B cell (primary cell): ENCODE data around the gene HARBI1. TPM values are rescaled to one million over a fixed set of nuclear protein-coding genes. Genes with fewer than 3 reads are reported as not detected.

Experiments used
- ATAC-seq: fragments of 200-7000 bp; cut with Tn5 transposase; one replicate; pipeline ENCODE4 v1.10.0; 2021; ENCODE audit warnings: low read depth, mild to moderate bottlenecking, moderate number of reproducible peaks, moderate library complexity
- CTCF ChIA-PET: fragments of 350-600 bp; sonication (Branson Sonifier 250); formaldehyde crosslinking; loops from one replicate; lab custom pipeline; 2021; ENCODE audit warnings: antibody characterized with exemption, inconsistent platforms; lab: Charles Lee
- POLR2A ChIA-PET: fragments of 350-600 bp; sonication (Branson Sonifier 250); formaldehyde crosslinking; loops from one replicate; lab custom pipeline; 2021; ENCODE audit warnings: antibody characterized with exemption; lab: Charles Lee
- DNase-seq: peaks from one replicate; pipeline ENCODE4 v3.0.0; 2013
- H2AFZ ChIP-seq: 2 replicates; pipeline ENCODE4 v1.6.1; 2012; ENCODE audit warnings: mild to moderate bottlenecking, low read depth, low read length; ENCODE audit not compliant: insufficient read depth, poor library complexity, severe bottlenecking
- H3K27ac ChIP-seq, 2 donors: 1 replicate in 1 of 2; 2 replicates in 1 of 2; pipeline ENCODE4 v1.5.1; 2012 to 2013; ENCODE audit warnings: low read length in 2 of 2, mild to moderate bottlenecking in 2 of 2, moderate library complexity in 1 of 2
- H3K27me3 ChIP-seq, 4 experiments: fragments of 200-600 bp in 1 of 4; sonication (generic) in 1 of 4; replicated peaks in 1 of 4; 1 replicate in 2 of 4; 2 replicates in 2 of 4; pipeline versions ENCODE4 v1.6.1 to v1.7.0; 2013 to 2016; ENCODE audit warnings: low read length in 3 of 4, mild to moderate bottlenecking in 2 of 4, mixed read lengths in 1 of 4, moderate library complexity in 1 of 4; ENCODE audit not compliant: insufficient read depth in 4 of 4, control insufficient read depth in 3 of 4; ENCODE audit errors: control extremely low read depth in 1 of 4
- H3K36me3 ChIP-seq, 2 experiments: replicated peaks in 1 of 2; 1 replicate in 1 of 2; 2 replicates in 1 of 2; pipeline versions ENCODE4 v1.6.1 to v1.7.1; 2013; ENCODE audit warnings: low read length in 1 of 2; ENCODE audit not compliant: insufficient read depth in 2 of 2, control insufficient read depth in 1 of 2; ENCODE audit errors: control extremely low read depth in 1 of 2, extremely low read depth in 1 of 2
- H3K4me1 ChIP-seq, 2 donors: fragments of 200-600 bp in 1 of 2; sonication (generic) in 1 of 2; 1 replicate in 1 of 2; 2 replicates in 1 of 2; pipeline versions ENCODE4 v1.5.1 to v1.6.1; 2013 to 2017; ENCODE audit warnings: low read length in 2 of 2; ENCODE audit not compliant: control insufficient read depth in 2 of 2, insufficient read depth in 2 of 2
- H3K4me2 ChIP-seq: replicated peaks from 2 replicates; pipeline ENCODE3; 2012; ENCODE audit warnings: mild to moderate bottlenecking, low read depth, low read length; ENCODE audit not compliant: poor library complexity, severe bottlenecking
- H3K4me3 ChIP-seq, 5 experiments: fragments of 200-600 bp in 1 of 5; sonication (generic) in 1 of 5; 1 replicate in 3 of 5; 2 replicates in 2 of 5; pipeline versions ENCODE4 v1.5.1 to v1.7.0; 2011 to 2016; ENCODE audit warnings: low read length in 4 of 5, mild to moderate bottlenecking in 4 of 5, low read depth in 2 of 5, control low read depth in 1 of 5, moderate library complexity in 1 of 5; ENCODE audit not compliant: insufficient read depth in 1 of 5; ENCODE audit errors: control extremely low read depth in 1 of 5, extremely low read depth in 1 of 5
- H3K79me2 ChIP-seq: fragments of 200-600 bp; sonication (generic); one replicate; pipeline ENCODE4 v1.6.0; 2016; ENCODE audit warnings: low read length; ENCODE audit not compliant: control insufficient read depth, insufficient read depth
- H3K9ac ChIP-seq: fragments of 200-600 bp; sonication (generic); 2 replicates; pipeline ENCODE4 v1.6.1; 2017; ENCODE audit warnings: mild to moderate bottlenecking, low read length, moderate library complexity
- H3K9me3 ChIP-seq, 3 donors: one replicate each; pipeline versions ENCODE4 v1.6.1 to v1.7.1; 2013; ENCODE audit warnings: low read length in 2 of 3; ENCODE audit not compliant: control insufficient read depth in 2 of 3, insufficient read depth in 1 of 3; ENCODE audit errors: control extremely low read depth in 1 of 3
- H4K20me1 ChIP-seq: 2 replicates; pipeline ENCODE4 v1.6.0; 2012; ENCODE audit warnings: mild to moderate bottlenecking, low read length; ENCODE audit not compliant: insufficient read depth, control insufficient read depth, poor library complexity, severe bottlenecking
- H3K27ac Mint-ChIP-seq: one replicate; pipeline ENCODE4 v1.8.0; 2021; ENCODE audit warnings: mixed read lengths
- H3K27me3 Mint-ChIP-seq: one replicate; pipeline ENCODE4 v1.8.0; 2021; ENCODE audit warnings: mixed read lengths
- H3K4me1 Mint-ChIP-seq: one replicate; pipeline ENCODE4 v1.8.0; 2021; ENCODE audit warnings: mixed read lengths
- H3K4me3 Mint-ChIP-seq: one replicate; pipeline ENCODE4 v1.8.0; 2021; ENCODE audit warnings: mixed read lengths
- H3K9me3 Mint-ChIP-seq: one replicate; pipeline ENCODE4 v1.8.0; 2022; ENCODE audit warnings: mixed read lengths; ENCODE audit not compliant: insufficient read depth
- EZH2 ChIP-seq: IDR thresholded peaks from 2 replicates; pipeline ENCODE4 v1.6.1; 2012; ENCODE audit warnings: borderline replicate concordance, low read depth, mild to moderate bottlenecking, moderate library complexity, low read length; ENCODE audit not compliant: insufficient read depth, poor library complexity, severe bottlenecking
- WGBS: methylation state at CpG from one replicate; pipeline ENCODE4 v1.1.5; 2013; ENCODE audit warnings: missing lambda C conversion rate; ENCODE audit not compliant: insufficient coverage; 5-methylcytosine and 5-hydroxymethylcytosine counted together
- intact Hi-C: fragments of 100-400 bp; cut with micrococcal nuclease; formaldehyde crosslinking; loops from one replicate; pipeline ENCODE4 v1.10.0; 2022
- polyA plus RNA-seq: library from polyadenylated mRNA; depleted of rRNA; stranded (reverse); fragments of >200 nt; gene quantifications from 2 replicates; pipeline ENCODE4 v1.2.3, GENCODE V29; 2012
- total RNA-seq, 2 donors: library from RNA; stranded (reverse); fragments of 120-200 nt in 1 of 2; gene quantifications; 1 replicate in 1 of 2; 2 replicates in 1 of 2; pipeline versions ENCODE4 v1.2.3 to v1.2.4, GENCODE V29; 2013 to 2022
- TF ChIP-seq, protein P1 (sequence below): fragments of 200-600 bp; IDR thresholded peaks from one replicate; pipeline ENCODE4 v1.8.0; 2022; ENCODE audit warnings: antibody characterized with exemption, mild to moderate bottlenecking

HARBI1 gene
- total and polyA plus RNA-seq, 2 donors (not counting 1 experiment from before 2014, with no cell fraction given) = 7.7 to 8.0 TPM

DNA sequence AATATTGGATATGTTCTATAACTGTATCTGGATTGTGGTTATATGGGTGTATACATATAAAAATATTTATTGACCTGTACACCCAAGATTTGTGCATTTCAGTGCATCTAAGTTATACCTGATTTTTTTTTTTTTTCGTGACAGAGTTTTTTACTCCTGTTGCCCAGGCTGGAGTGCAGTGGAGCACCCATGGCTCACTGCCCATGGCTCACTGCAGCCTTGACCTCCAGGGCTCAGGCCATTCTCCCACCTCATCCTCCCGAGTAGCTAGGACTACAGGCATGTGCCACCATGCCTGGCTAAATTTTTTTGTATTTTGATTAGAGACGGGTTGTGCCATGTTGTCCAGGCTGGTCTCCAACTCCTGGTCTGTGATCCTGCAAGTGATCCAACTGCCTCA lies 24.6 kb upstream of the HARBI1 start:
- no peaks in the 10 kb centered on the region for H3K27me3 ChIP-seq
- Mint-ChIP-seq H3K27ac (no peak overlapping the region), H3K9me3 (no peaks in the 10 kb centered on the region), H3K4me1 (peaks cover 2% of the 10 kb centered on the region), H3K27me3 (no peaks in the 10 kb centered on the region), H3K4me3 (no peak overlapping the region)
- POLR2A ChIA-PET = interaction anchor here (0.6 kb wide), 1 partner anchor 166 kb away, joined by 4 read pairs; no protein-coding TSS in a partner anchor
- H3K9ac ChIP-seq = no peak overlapping the region
- H4K20me1 ChIP-seq = peaks cover 15% of the 10 kb centered on the region
- no peak overlapping the region for H3K4me2 ChIP-seq
- no peaks in the 10 kb centered on the region for H3K4me1 ChIP-seq
- WGBS = 100% methylated on average over 1 of the region's 3 CpGs
- H3K9me3 ChIP-seq = peaks cover 0 to 3% (median 0%) of the 10 kb centered on the region in 3 donors
- DNase-seq = no peak
- no peak overlapping the region for H3K4me3 ChIP-seq
- no peak overlapping the region for H3K27ac ChIP-seq
- no peak for ATAC-seq
- TF ChIP-seq, protein P1, sequence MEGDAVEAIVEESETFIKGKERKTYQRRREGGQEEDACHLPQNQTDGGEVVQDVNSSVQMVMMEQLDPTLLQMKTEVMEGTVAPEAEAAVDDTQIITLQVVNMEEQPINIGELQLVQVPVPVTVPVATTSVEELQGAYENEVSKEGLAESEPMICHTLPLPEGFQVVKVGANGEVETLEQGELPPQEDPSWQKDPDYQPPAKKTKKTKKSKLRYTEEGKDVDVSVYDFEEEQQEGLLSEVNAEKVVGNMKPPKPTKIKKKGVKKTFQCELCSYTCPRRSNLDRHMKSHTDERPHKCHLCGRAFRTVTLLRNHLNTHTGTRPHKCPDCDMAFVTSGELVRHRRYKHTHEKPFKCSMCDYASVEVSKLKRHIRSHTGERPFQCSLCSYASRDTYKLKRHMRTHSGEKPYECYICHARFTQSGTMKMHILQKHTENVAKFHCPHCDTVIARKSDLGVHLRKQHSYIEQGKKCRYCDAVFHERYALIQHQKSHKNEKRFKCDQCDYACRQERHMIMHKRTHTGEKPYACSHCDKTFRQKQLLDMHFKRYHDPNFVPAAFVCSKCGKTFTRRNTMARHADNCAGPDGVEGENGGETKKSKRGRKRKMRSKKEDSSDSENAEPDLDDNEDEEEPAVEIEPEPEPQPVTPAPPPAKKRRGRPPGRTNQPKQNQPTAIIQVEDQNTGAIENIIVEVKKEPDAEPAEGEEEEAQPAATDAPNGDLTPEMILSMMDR = no peak
- TF ChIP-seq EZH2 = no peak
- intact Hi-C loops = no loop called here
- peaks cover 12% of the 10 kb centered on the region for H3K79me2 ChIP-seq
- H2AFZ ChIP-seq = no peak overlapping the region
- CTCF ChIA-PET = interaction anchor here (0.6 kb wide), 1 partner anchor 495 kb away, joined by 3 read pairs; no protein-coding TSS in a partner anchor
- peaks cover 6 to 55% of the 10 kb centered on the region in 2 experiments for H3K36me3 ChIP-seq

GRCh38 chr11:46640036-46640788 lies 23.2 kb upstream of the HARBI1 start:
- WGBS = 85% methylated on average over 4 of the region's 6 CpGs
- H3K36me3 ChIP-seq = peaks cover 3 to 52% of the 10 kb centered on the region in 2 experiments
- H3K9me3 ChIP-seq = peaks cover 0 to 3% (median 0%) of the 10 kb centered on the region in 3 donors
- H4K20me1 ChIP-seq = peaks cover 15% of the 10 kb centered on the region
- ATAC-seq (no peak), DNase-seq (no peak)
- no peak overlapping the region for H3K4me2 ChIP-seq
- H3K9ac ChIP-seq = no peak overlapping the region
- no peak overlapping the region for H3K4me3 Mint-ChIP-seq
- ChIA-PET CTCF (no interaction called here), POLR2A (no interaction called here)
- no peaks in the 10 kb centered on the region for H3K27me3 ChIP-seq
- TF ChIP-seq, protein P1 = no peak
- TF ChIP-seq EZH2 = no peak
- peaks cover 2% of the 10 kb centered on the region for H3K4me1 Mint-ChIP-seq
- H2AFZ ChIP-seq = no peak overlapping the region
- H3K9me3 Mint-ChIP-seq = no peaks in the 10 kb centered on the region
- H3K27ac ChIP-seq = no peak overlapping the region
- H3K4me1 ChIP-seq = no peaks in the 10 kb centered on the region
- peaks cover 19% of the 10 kb centered on the region for H3K79me2 ChIP-seq
- intact Hi-C loops = no loop called here
- no peak overlapping the region for H3K27ac Mint-ChIP-seq
- H3K27me3 Mint-ChIP-seq = no peaks in the 10 kb centered on the region
- H3K4me3 ChIP-seq = no peak overlapping the region
